Measurements from ENCODE around the gene SYNGAP1. TPM values are rescaled to one million over a fixed set of nuclear protein-coding genes. Genes with fewer than 3 reads are reported as not detected.

The SYNGAP1 gene
- polyA plus RNA-seq, 2 of the 4 experiments (the other 2 are of a cell fraction) = 2.2 to 10.8 TPM

- FAIRE-seq (peak; percentile 39), ATAC-seq (peak; percentile 89 to 95), DNase-seq (ENCODE audit: low read depth in 1 of 2, low spot score in 1 of 2) (peak; percentile 93 to 99)
- CTCF ChIA-PET = interaction anchor here (0.6 to 2.3 kb wide), 7 partner anchors 7 to 172 kb away, joined by 3 to 11 read pairs (median 3); no protein-coding TSS in a partner anchor
- Histone ChIP-seq H3K4me1 (peaks cover 37% of the 10 kb centered on the region), H3K4me3 (peak within 1 kb of the TSS; percentile 63), H3K4me2 (peak within 1 kb of the TSS; percentile 93), H3K9me3 (no peaks in the 10 kb centered on the region), H3K27ac (peak within 1 kb of the TSS; percentile 86 to 95)
- POLR2A ChIA-PET = interaction anchor here (0.5 to 0.7 kb wide), 3 partner anchors 9 to 163 kb away, joined by 3 to 5 read pairs (median 3); partner anchors contain the start of gene ZBTB9
- peak; percentile 86 for TF ChIP-seq E2F6 (IDR thresholded peaks at IDR 0.05; ENCODE audit: borderline replicate concordance, low read depth)
- no peak for TF ChIP-seq TFCP2L1 (CRISPR knock-in tag; IDR thresholded peaks at IDR 0.05)
- TF ChIP-seq JUN (IDR thresholded peaks at IDR 0.05) = peak; percentile 27 to 30; a peak in 1 of 5 replicates
- peak; percentile 2; the same call in 1 of the 2 replicates for TF ChIP-seq PHF8 (IDR thresholded peaks at IDR 0.05; ENCODE audit: borderline replicate concordance, low read depth)
- TF ChIP-seq CTCF (IDR thresholded peaks at IDR 0.05) = peak; percentile 47
- TF ChIP-seq REST (IDR thresholded peaks at IDR 0.05) = 0 out of 2 replicates have a peak, but pooled peaks have one; percentile 13
- peak; percentile 99 for TF ChIP-seq USF2 (IDR thresholded peaks at IDR 0.05)
- peak; percentile 43 for TF ChIP-seq MAFK (IDR thresholded peaks at IDR 0.05; ENCODE audit: partially characterized antibody)
- TF ChIP-seq BCL3 (IDR thresholded peaks at IDR 0.05) = no peak
- peak; percentile 46; the same call in 1 of the 2 replicates for TF ChIP-seq KDM5A (IDR thresholded peaks at IDR 0.05)
- TF ChIP-seq MAX (IDR thresholded peaks at IDR 0.05) = peak; percentile 90
- peak; percentile 93 for TF ChIP-seq BHLHE40 (IDR thresholded peaks at IDR 0.05; ENCODE audit: low read depth, low read length)
- TF ChIP-seq HOXB5 (CRISPR knock-in tag; IDR thresholded peaks at IDR 0.05) = no peak
- TF ChIP-seq PBX3 (IDR thresholded peaks at IDR 0.05) = no peak
- peak; percentile 51 for TF ChIP-seq POLR2A (IDR thresholded peaks at IDR 0.05; ENCODE audit: low read length)
- no peak for TF ChIP-seq FOSL2 (IDR thresholded peaks at IDR 0.05)
- TF ChIP-seq FOSL2 (CRISPR knock-in tag; IDR thresholded peaks at IDR 0.05) = peak; percentile 55
- under 1% methylated on average over 31 of the region's 51 CpGs for WGBS (ENCODE audit: missing lambda C conversion rate)
Observed at GRCh38 chr6:33417903-33418689, 1.8 kb upstream of the SYNGAP1 start, which contains the start of gene CUTA. TSS of gene CUTA (minus strand) at chr6:33418107. CDS start at chr6:33418000, 107 bp downstream.
